Pancreas (tissue), 10 donors: ENCODE results near the gene CSRP1. TPM values are rescaled to one million over a fixed set of nuclear protein-coding genes. Genes with fewer than 3 reads are reported as not detected.

Experiments used
- ATAC-seq, 4 donors: fragments of 200-7000 bp; cut with Tn5 transposase; one replicate each; pipeline versions ENCODE4 v1.8.0 to v1.9.1; 2020; ENCODE audit warnings: mild to moderate bottlenecking in 4 of 4, moderate library complexity in 4 of 4
- DNase-seq, 6 donors: peaks; one replicate each; pipeline ENCODE4 v3.0.0-alpha.2; 2020
- FAIRE-seq: peaks from 2 replicates; lab custom pipeline; 2012; peaks lifted over from hg19 to GRCh38; lab: Jason Lieb, UNC
- H3K27ac ChIP-seq, 4 donors: fragments of 200-600 bp; sonication (generic); 1 replicate in 3 of 4; 2 replicates in 1 of 4; pipeline versions ENCODE4 v1.5.0 to v1.8.0; 2020
- H3K27me3 ChIP-seq, 4 donors: fragments of 200-600 bp; one replicate each; pipeline ENCODE4 v1.8.0; 2021
- H3K36me3 ChIP-seq, 3 donors: fragments of 200-600 bp; sonication (generic) in 1 of 3; one replicate each; pipeline versions ENCODE4 v1.5.0 to v1.8.0; 2020 to 2021
- H3K4me1 ChIP-seq, 3 donors: fragments of 200-600 bp; one replicate each; pipeline ENCODE4 v1.8.0; 2021
- H3K4me3 ChIP-seq, 4 donors: fragments of 200-600 bp; sonication (generic) in 2 of 4; one replicate each; pipeline versions ENCODE4 v1.5.0 to v1.8.0; 2020 to 2021
- H3K9me3 ChIP-seq, 4 donors: fragments of 200-600 bp; one replicate each; pipeline ENCODE4 v1.8.0; 2021
- CTCF ChIP-seq, 4 donors: fragments of 200-600 bp; sonication (generic) in 3 of 4; IDR thresholded peaks; one replicate each; pipeline versions ENCODE4 v1.5.0 to v1.8.0; 2021; ENCODE audit warnings: antibody characterized with exemption in 4 of 4
- WGBS, 2 donors: extraction: QIAGEN DNeasy Blood & Tissue Kit; methylation state at CpG; one replicate each; pipeline ENCODE4 v1.1.7; 2013; 5-methylcytosine and 5-hydroxymethylcytosine counted together
- intact Hi-C, 3 donors: fragments of 100-400 bp; cut with DNase I; formaldehyde crosslinking; loops; one replicate each; pipeline versions ENCODE4 v1.11.1 to v1.14.2; 2022
- polyA plus RNA-seq, 2 donors: library from polyadenylated mRNA; stranded (reverse); fragments of 200-250 nt; gene quantifications; one replicate each; pipeline ENCODE4 v1.2.3, GENCODE V29; 2013
- total RNA-seq, 6 donors: library from RNA; stranded (reverse); fragmentation: NEBNext Ultra II Directional in 4 of 6; extraction: Animal tissue kit (Norgen Biotek cat#: 25700) in 4 of 6; gene quantifications; one replicate each; pipeline versions ENCODE4 v1.2.1 to v1.2.4, GENCODE V29; 2021 to 2023
- donor health status: healthy with polysubstance abuse.
- donor health status: DM: no; HTN: no; CAD: no; lungs with moderate emphysema.
- donor health status: DM: no; HTN: no; CAD: no.
- donor health status: control.
- donor health status: control.
- donor health status: Bipolar disorder and iron deficiency.
- donor health status: DM: yes; HTN: yes; CAD: no.
- donor health status: DM: no; HTN: no; CAD: no.
- donor health status: DM: no; HTN: no; CAD: no.
- donor health status: DM: yes; HTN: yes; CAD: no.

CSRP1 gene
- total and polyA plus RNA-seq, 8 donors: 49.6 to 103 (median 72.0) TPM

- TF ChIP-seq CTCF (IDR thresholded peaks at IDR 0.05): no peak
- H3K27ac ChIP-seq: no peak overlapping the region
- H3K4me3 ChIP-seq: no peak overlapping the region
- peaks cover 23 to 43% (median 37%) of the 10 kb centered on the region in 3 donors for H3K4me1 ChIP-seq
- no peaks in the 10 kb centered on the region for H3K27me3 ChIP-seq
- no peak for DNase-seq
- H3K9me3 ChIP-seq: no peaks in the 10 kb centered on the region
- no peak for FAIRE-seq
- WGBS, 2 donors: 89 to 96% methylated on average over 3 of the region's 3 CpGs
- intact Hi-C loops: no loop called here
- ATAC-seq: no peak
- H3K36me3 ChIP-seq: peaks cover 0 to 11% (median 6%) of the 10 kb centered on the region in 3 donors
Measured at GRCh38 chr1:201499191-201499590, 7.7 kb downstream of the CSRP1 start.

GRCh38 chr1:201498621-201499020 is 8.3 kb downstream of the CSRP1 start:
- intact Hi-C loops: no loop called here
- TF ChIP-seq CTCF (IDR thresholded peaks at IDR 0.05): no peak
- WGBS, 2 donors: 93 to 95% methylated on average over 8 of the region's 8 CpGs
- Histone ChIP-seq H3K4me1 (peaks cover 19 to 40% (median 39%) of the 10 kb centered on the region in 3 donors), H3K36me3 (peaks cover 0 to 11% (median 6%) of the 10 kb centered on the region in 3 donors), H3K4me3 (no peak overlapping the region), H3K27ac (no peak overlapping the region), H3K27me3 (no peaks in the 10 kb centered on the region), H3K9me3 (no peaks in the 10 kb centered on the region)
- FAIRE-seq: no peak
- ATAC-seq: no peak
- DNase-seq: no peak

- intact Hi-C loops: no loop called here
- Histone ChIP-seq H3K9me3 (no peaks in the 10 kb centered on the region), H3K36me3 (peaks cover 0 to 11% (median 6%) of the 10 kb centered on the region in 3 donors), H3K27ac (no peak overlapping the region), H3K27me3 (no peaks in the 10 kb centered on the region), H3K4me1 (peaks cover 19 to 35% (median 34%) of the 10 kb centered on the region in 3 donors), H3K4me3 (no peak overlapping the region)
- FAIRE-seq (no peak), DNase-seq (no peak), ATAC-seq (no peak)
- 80 to 87% methylated on average over 16 of the region's 16 CpGs for WGBS, 2 donors
- no peak for TF ChIP-seq CTCF (IDR thresholded peaks at IDR 0.05)
Measured at GRCh38 chr1:201497935-201498509, 8.9 kb downstream of the CSRP1 start.

GRCh38 chr1:201496296-201496690 is 10.6 kb downstream of the CSRP1 start:
- DNase-seq: no peak
- intact Hi-C loops: no loop called here
- H3K27me3 ChIP-seq: no peaks in the 10 kb centered on the region
- ATAC-seq: no peak
- no peak for TF ChIP-seq CTCF (IDR thresholded peaks at IDR 0.05)
- WGBS, 2 donors: 75% methylated on average over 8 of the region's 8 CpGs
- peak overlapping the region in 2 of 4 donors; percentile 1 to 24 for H3K27ac ChIP-seq
- no peak overlapping the region for H3K4me3 ChIP-seq
- peaks cover 0 to 11% (median 6%) of the 10 kb centered on the region in 3 donors for H3K36me3 ChIP-seq
- no peaks in the 10 kb centered on the region for H3K9me3 ChIP-seq
- H3K4me1 ChIP-seq: peaks cover 11 to 22% (median 21%) of the 10 kb centered on the region in 3 donors
- no peak for FAIRE-seq
